Transverse colon (tissue), 4 donors: ENCODE results near the gene PAPSS1. TPM values are rescaled to one million over a fixed set of nuclear protein-coding genes. Genes with fewer than 3 reads are reported as not detected.
A peak's percentile ranks its signal among the peaks of the same experiment; 100 is the strongest.
"Not testable (repeated sequence)": the region's sequence is repeated elsewhere in the genome, so short reads cannot be mapped to it uniquely, and the experiment has no call there.

ENCODE experiments used
- DNase-seq: peaks from one replicate; pipeline ENCODE4 v3.0.0-alpha.2; 2019
- H3K27ac ChIP-seq, 4 donors: fragments of 200-600 bp; sonication (generic); 2 replicates each; pipeline ENCODE4 v1.5.1; 2016 to 2018; ENCODE audit warnings: inconsistent platforms in 4 of 4
- H3K27me3 ChIP-seq: fragments of 200-600 bp; sonication (generic); 2 replicates; pipeline ENCODE4 v1.5.1; 2017; ENCODE audit warnings: inconsistent platforms
- H3K36me3 ChIP-seq, 4 donors: fragments of 200-600 bp; sonication (generic); 2 replicates each; pipeline ENCODE4 v1.5.1; 2017 to 2019; ENCODE audit warnings: inconsistent platforms in 4 of 4
- H3K4me1 ChIP-seq, 4 donors: fragments of 200-600 bp; sonication (generic); 2 replicates each; pipeline ENCODE4 v1.5.1; 2017 to 2020; ENCODE audit warnings: inconsistent platforms in 4 of 4
- H3K4me3 ChIP-seq, 4 donors: fragments of 200-600 bp; sonication (generic); 1 replicate in 1 of 4; 2 replicates in 3 of 4; pipeline versions ENCODE4 v1.5.1 to v1.6.1; 2017 to 2019; ENCODE audit warnings: inconsistent platforms in 4 of 4
- H3K9me3 ChIP-seq, 2 donors: fragments of 200-600 bp; sonication (generic); 2 replicates each; pipeline ENCODE4 v1.5.1; 2017 to 2019; ENCODE audit warnings: inconsistent platforms in 2 of 2
- CTCF ChIP-seq, 5 experiments: fragments of 200-600 bp in 3 of 5; fragments of 450-650 bp in 2 of 5; sonication (generic) in 3 of 5; IDR thresholded peaks; 1 replicate in 2 of 5; 2 replicates in 3 of 5; pipeline ENCODE4 v1.5.1; 2016 to 2017; ENCODE audit warnings: antibody characterized with exemption in 5 of 5, inconsistent platforms in 3 of 5, mild to moderate bottlenecking in 2 of 5, moderate library complexity in 1 of 5
- EP300 ChIP-seq: sonication (generic); formaldehyde crosslinking; IDR thresholded peaks from one replicate; pipeline ENCODE4 v1.6.1; 2017; ENCODE audit warnings: antibody characterized with exemption, low read depth
- POLR2A ChIP-seq: fragments of 450-650 bp; IDR thresholded peaks from one replicate; pipeline ENCODE4 v1.6.1; 2016; ENCODE audit warnings: antibody characterized with exemption, mild to moderate bottlenecking, moderate library complexity
- POLR2AphosphoS5 ChIP-seq, 3 donors: sonication (generic); formaldehyde crosslinking; IDR thresholded peaks; one replicate each; pipeline ENCODE4 v1.6.1; 2016; ENCODE audit warnings: antibody characterized with exemption in 3 of 3
- WGBS, 2 donors: methylation state at CpG; one replicate each; pipeline ENCODE4 v1.1.5; 2018; ENCODE audit warnings: low coverage in 1 of 2; 5-methylcytosine and 5-hydroxymethylcytosine counted together
- in situ Hi-C, 4 donors: fragments of 200-750 bp; cut with MboI; loops; one replicate each; pipeline versions ENCODE4 v1.15.0 to v1.15.1; 2017; ENCODE audit warnings: low sequenced_read_pairs in 3 of 4, low pct_ligation_motif_present in 1 of 4, low pct_unique_long_range_greater_than_20kb in 1 of 4
- intact Hi-C: fragments of 100-400 bp; cut with DNase I; formaldehyde crosslinking; loops from one replicate; pipeline ENCODE4 v1.15.1; 2023; ENCODE audit warnings: low total_unique reads
- total RNA-seq, 4 donors: library from RNA; depleted of rRNA; stranded (reverse); fragments of >200 nt; gene quantifications; one replicate each; pipeline ENCODE4 v1.1.0, GENCODE V29; 2016

Gene PAPSS1
- total RNA-seq, 4 donors from 2014 or later: 7.5 to 23.3 (median 16.8) TPM

- Histone ChIP-seq H3K4me3 (no peak overlapping the region), H3K27ac (no peak overlapping the region), H3K27me3 (no peaks in the 10 kb centered on the region), H3K9me3 (no peaks in the 10 kb centered on the region), H3K4me1 (no peaks in the 10 kb centered on the region), H3K36me3 (no peaks in the 10 kb centered on the region)
- 72 to 80% methylated on average over 1 to 3 of the region's 3 CpGs for WGBS, 2 donors
- in situ Hi-C loops: no loop called here
- TF ChIP-seq POLR2AphosphoS5 (IDR thresholded peaks at IDR 0.05) (no peak), CTCF (IDR thresholded peaks at IDR 0.05) (no peak), EP300 (no peak), POLR2A (no peak)
- DNase-seq: no peak
- intact Hi-C loops: no loop called here
Observed at GRCh38 chr4:107734120-107734519, 14.1 kb upstream of the PAPSS1 start.

GRCh38 chr4:107733431-107733925, 13.4 kb upstream of the PAPSS1 start:
- TF ChIP-seq EP300 (no peak), POLR2AphosphoS5 (IDR thresholded peaks at IDR 0.05) (no peak), POLR2A (no peak), CTCF (IDR thresholded peaks at IDR 0.05) (no peak)
- H3K27ac ChIP-seq: peak overlapping the region in 1 of 4 donors; percentile 20
- no peaks in the 10 kb centered on the region for H3K9me3 ChIP-seq
- H3K4me1 ChIP-seq: no peaks in the 10 kb centered on the region
- H3K27me3 ChIP-seq: no peaks in the 10 kb centered on the region
- intact Hi-C loops: no loop called here
- in situ Hi-C loops: no loop called here
- no peak for DNase-seq
- no peak overlapping the region for H3K4me3 ChIP-seq
- H3K36me3 ChIP-seq: no peaks in the 10 kb centered on the region
- 44 to 56% methylated on average over 4 to 7 of the region's 7 CpGs for WGBS, 2 donors

GRCh38 chr4:107729050-107729449, 9.0 kb upstream of the PAPSS1 start:
- H3K27me3 ChIP-seq, H3K36me3 ChIP-seq, H3K27ac ChIP-seq, H3K4me1 ChIP-seq, in situ Hi-C loops, H3K9me3 ChIP-seq, H3K4me3 ChIP-seq, intact Hi-C loops, DNase-seq: not testable (repeated sequence)
- WGBS, 2 donors: 51% methylated on average over 4 of the region's 4 CpGs; no CpG with 5 or more reads in 1 of the 2 donors

- H3K27ac ChIP-seq, intact Hi-C loops, H3K4me1 ChIP-seq, in situ Hi-C loops, H3K27me3 ChIP-seq, H3K4me3 ChIP-seq, DNase-seq, H3K36me3 ChIP-seq, H3K9me3 ChIP-seq: not testable (repeated sequence)
- WGBS, 2 donors: 72 to 86% methylated on average over 2 to 3 of the region's 3 CpGs
Observed at GRCh38 chr4:107726131-107726925, 6.3 kb upstream of the PAPSS1 start.

GRCh38 chr4:107725281-107725859, 5.3 kb upstream of the PAPSS1 start:
- intact Hi-C loops: no loop called here
- in situ Hi-C loops: no loop called here
- H3K36me3 ChIP-seq: no peaks in the 10 kb centered on the region
- H3K4me3 ChIP-seq: no peak overlapping the region
- DNase-seq: peak; percentile 21
- H3K27me3 ChIP-seq: no peaks in the 10 kb centered on the region
- WGBS, 2 donors: 95% methylated on average over 3 of the region's 3 CpGs; no CpG with 5 or more reads in 1 of the 2 donors
- no peaks in the 10 kb centered on the region for H3K9me3 ChIP-seq
- no peak for TF ChIP-seq EP300
- peak in 1 of 3 donors; percentile 16 for TF ChIP-seq POLR2AphosphoS5 (IDR thresholded peaks at IDR 0.05)
- no peak overlapping the region for H3K27ac ChIP-seq
- peaks cover 0 to 8% (median 6%) of the 10 kb centered on the region in 4 donors for H3K4me1 ChIP-seq

- H3K36me3 ChIP-seq, DNase-seq, in situ Hi-C loops, H3K27ac ChIP-seq, H3K27me3 ChIP-seq, H3K4me3 ChIP-seq, H3K9me3 ChIP-seq, intact Hi-C loops: not testable (repeated sequence)
- 67 to 75% methylated on average over 1 of the region's 1 CpG for WGBS, 2 donors
- peaks cover 0 to 19% (median 13%) of the 10 kb centered on the region in 4 donors for H3K4me1 ChIP-seq
Observed at GRCh38 chr4:107723331-107723730, 3.3 kb upstream of the PAPSS1 start.
